NCI-H146 treated with DMSO at 0.1 percent for 48 hours (cell line): ENCODE data around the gene TMEM236.

Experiments
- DNase-seq: peaks from one replicate; lab custom pipeline; 2025; ENCODE audit not compliant: unreplicated experiment; lab: John Stamatoyannopoulos, UW

TMEM236 gene

GRCh38 chr10:17817790-17818189, 65.8 kb downstream of the TMEM236 start:
- no peak for DNase-seq

GRCh38 chr10:17819836-17820235, 67.8 kb downstream of the TMEM236 start:
- no peak for DNase-seq

- no peak for DNase-seq
These were observed 68.9 kb downstream of the TMEM236 start for GRCh38 chr10:17820943-17821342.

GRCh38 chr10:17821893-17822292, 69.9 kb downstream of the TMEM236 start:
- no peak for DNase-seq

GRCh38 chr10:17831341-17831740, 79.3 kb downstream of the TMEM236 start:
- no peak for DNase-seq

- no peak for DNase-seq
These were observed 79.9 kb downstream of the TMEM236 start for GRCh38 chr10:17831896-17832295.

GRCh38 chr10:17833656-17834055, 81.7 kb downstream of the TMEM236 start:
- no peak for DNase-seq

- DNase-seq = no peak
These were observed 83.7 kb downstream of the TMEM236 start for GRCh38 chr10:17835688-17836087.

- DNase-seq = no peak
These were observed 84.9 kb downstream of the TMEM236 start for GRCh38 chr10:17836942-17837341.

GRCh38 chr10:17838080-17838648, 86.2 kb downstream of the TMEM236 start:
- DNase-seq = no peak

GRCh38 chr10:17841050-17841449, 89.0 kb downstream of the TMEM236 start:
- DNase-seq = no peak

GRCh38 chr10:17842641-17843040, 90.6 kb downstream of the TMEM236 start:
- DNase-seq = no peak

GRCh38 chr10:17847585-17848296, 95.7 kb downstream of the TMEM236 start:
- no peak for DNase-seq

- DNase-seq = no peak
These were observed 96.6 kb downstream of the TMEM236 start for GRCh38 chr10:17848646-17849045.
